HepG2 (cell line): Measurements from ENCODE around the gene STX10. TPM values are rescaled to one million over a fixed set of nuclear protein-coding genes. Genes with fewer than 3 reads are reported as not detected.
A peak's percentile ranks its signal among the peaks of the same experiment; 100 is the strongest.

Source experiments
- ELF3 ChIP-seq: IDR thresholded peaks from 2 replicates; pipeline ENCODE4 v1.6.1; 2016; ENCODE audit warnings: missing genetic modification reagents, missing compliant biosample characterization
- GATAD2A ChIP-seq: IDR thresholded peaks from 2 replicates; pipeline ENCODE4 v1.6.1; 2016
- HNRNPH1 ChIP-seq: fragments of 200-400 bp; formaldehyde crosslinking; optimal IDR thresholded peaks from 2 replicates; pipeline ENCODE3; 2017; ENCODE audit warnings: mild to moderate bottlenecking, low read depth, low read length
- KLF11 ChIP-seq: IDR thresholded peaks from 2 replicates; pipeline ENCODE4 v1.6.1; 2016; ENCODE audit warnings: missing compliant biosample characterization
- MIXL1 ChIP-seq: IDR thresholded peaks from 2 replicates; pipeline ENCODE4 v1.6.1; 2016
- PHF21A ChIP-seq: sonication (generic); formaldehyde crosslinking; IDR thresholded peaks from 2 replicates; pipeline ENCODE4 v1.5.0; 2020; ENCODE audit warnings: mild to moderate bottlenecking, missing genetic modification reagents
- PHF8 ChIP-seq: sonication (generic); formaldehyde crosslinking; IDR thresholded peaks from 2 replicates; pipeline ENCODE4 v1.5.0; 2020; ENCODE audit warnings: missing genetic modification reagents
- RFX1 ChIP-seq: fragments of 450-650 bp; IDR thresholded peaks from 2 replicates; pipeline ENCODE4 v1.6.1; 2017
- SIX1 ChIP-seq: sonication (generic); formaldehyde crosslinking; IDR thresholded peaks from 2 replicates; pipeline ENCODE4 v1.4.0; 2020; ENCODE audit warnings: missing genetic modification reagents, borderline replicate concordance
- SNRNP70 ChIP-seq: fragments of 200-400 bp; formaldehyde crosslinking; IDR thresholded peaks from 2 replicates; pipeline ENCODE4 v1.6.1; 2017; ENCODE audit warnings: mild to moderate bottlenecking, low read depth, low read length, moderate library complexity
- SOX6 ChIP-seq, 2 experiments: fragments of 450-650 bp in 1 of 2; sonication (generic) in 1 of 2; formaldehyde crosslinking in 1 of 2; IDR thresholded peaks; 2 replicates each; pipeline versions ENCODE4 v1.4.0 to v1.6.1; 2017 to 2020; ENCODE audit warnings: antibody characterized with exemption in 1 of 2, mild to moderate bottlenecking in 1 of 2, missing genetic modification reagents in 1 of 2
- ZFP36L1 ChIP-seq: sonication (generic); formaldehyde crosslinking; IDR thresholded peaks from 2 replicates; pipeline ENCODE4 v1.8.0; 2022; ENCODE audit warnings: mild to moderate bottlenecking, missing genetic modification reagents, moderate library complexity
- ZFY ChIP-seq: sonication (generic); formaldehyde crosslinking; IDR thresholded peaks from 2 replicates; pipeline ENCODE4 v1.4.0; 2020; ENCODE audit warnings: missing genetic modification reagents
- ZNF296 ChIP-seq: sonication (generic); formaldehyde crosslinking; conservative IDR thresholded peaks from 2 replicates; pipeline ENCODE4 v1.5.0; 2020; ENCODE audit warnings: mild to moderate bottlenecking, missing genetic modification reagents
- ZNF431 ChIP-seq: sonication (generic); formaldehyde crosslinking; IDR thresholded peaks from 2 replicates; pipeline ENCODE4 v1.9.0; 2022; ENCODE audit warnings: missing genetic modification reagents, low read depth, mild to moderate bottlenecking, borderline replicate concordance
- ZNF460 ChIP-seq: sonication (generic); formaldehyde crosslinking; IDR thresholded peaks from 2 replicates; pipeline ENCODE4 v1.5.1; 2020; ENCODE audit warnings: missing genetic modification reagents, mild to moderate bottlenecking, borderline replicate concordance
- ZNF569 ChIP-seq: sonication (generic); formaldehyde crosslinking; IDR thresholded peaks from 2 replicates; pipeline ENCODE4 v1.5.0; 2020; ENCODE audit warnings: mild to moderate bottlenecking, missing genetic modification reagents, moderate library complexity, borderline replicate concordance
- ZNF720 ChIP-seq: sonication (generic); formaldehyde crosslinking; IDR thresholded peaks from 2 replicates; pipeline ENCODE4 v1.4.0; 2020; ENCODE audit warnings: missing genetic modification reagents
- ZNF883 ChIP-seq: sonication (generic); formaldehyde crosslinking; IDR thresholded peaks from 2 replicates; pipeline ENCODE4 v1.5.1; 2020; ENCODE audit warnings: mild to moderate bottlenecking, missing genetic modification reagents; ENCODE audit errors: not compliant biosample characterization
- polyA plus RNA-seq, 8 experiments: library from polyadenylated mRNA; depleted of rRNA in 3 of 8; stranded (reverse) in 7 of 8; unstranded in 1 of 8; fragments of >200 nt; fragmentation: Illumina TruSeq in 4 of 8; extraction: Trizol in 4 of 8; gene quantifications; 2 replicates each; pipeline versions ENCODE4 v1.2.1 to v1.2.3, GENCODE V29; 2011 to 2016; ENCODE audit warnings: low read depth in 4 of 8, missing spikeins in 1 of 8, mixed read lengths in 1 of 8; ENCODE audit not compliant: insufficient read depth in 1 of 8
- total RNA-seq, 5 experiments: library from RNA; depleted of rRNA; stranded (reverse); fragments of >200 nt; fragmentation: Illumina TruSeq; extraction: Trizol; gene quantifications; 2 replicates each; pipeline ENCODE4 v1.2.3, GENCODE V29; 2016; ENCODE audit warnings: low read depth in 1 of 5
- TF ChIP-seq, protein P1 (sequence below): sonication (generic); formaldehyde crosslinking; IDR thresholded peaks from 2 replicates; pipeline ENCODE4 v1.4.0; 2020; ENCODE audit warnings: missing genetic modification reagents
- TF ChIP-seq, protein P2 (sequence below): sonication (generic); formaldehyde crosslinking; IDR thresholded peaks from 2 replicates; pipeline ENCODE4 v1.5.1; 2020; ENCODE audit warnings: mild to moderate bottlenecking, missing genetic modification reagents, moderate library complexity

STX10 gene
- total and polyA plus RNA-seq, 2 of the 13 experiments (the other 11 are each of a cell fraction or from before 2014, with no cell fraction given), result 47.9 to 66.4 TPM

- TF ChIP-seq GATAD2A, result peak; percentile 88
- 0 out of 2 replicates have a peak, but pooled peaks have one; percentile 8 for TF ChIP-seq MIXL1
- TF ChIP-seq ZFP36L1 (CRISPR knock-in tag), result no peak; the same call in 1 of the 2 replicates
- TF ChIP-seq PHF21A, result peak; percentile 93
- no peak for TF ChIP-seq SNRNP70
- TF ChIP-seq ZFY (CRISPR knock-in tag), result peak; percentile 90
- peak; percentile 48; the same call in 1 of the 2 replicates for TF ChIP-seq SIX1 (CRISPR knock-in tag)
- peak; percentile 82 for TF ChIP-seq ELF3 (CRISPR knock-in tag)
- no peak for TF ChIP-seq KLF11 (CRISPR knock-in tag)
- TF ChIP-seq, protein P1, sequence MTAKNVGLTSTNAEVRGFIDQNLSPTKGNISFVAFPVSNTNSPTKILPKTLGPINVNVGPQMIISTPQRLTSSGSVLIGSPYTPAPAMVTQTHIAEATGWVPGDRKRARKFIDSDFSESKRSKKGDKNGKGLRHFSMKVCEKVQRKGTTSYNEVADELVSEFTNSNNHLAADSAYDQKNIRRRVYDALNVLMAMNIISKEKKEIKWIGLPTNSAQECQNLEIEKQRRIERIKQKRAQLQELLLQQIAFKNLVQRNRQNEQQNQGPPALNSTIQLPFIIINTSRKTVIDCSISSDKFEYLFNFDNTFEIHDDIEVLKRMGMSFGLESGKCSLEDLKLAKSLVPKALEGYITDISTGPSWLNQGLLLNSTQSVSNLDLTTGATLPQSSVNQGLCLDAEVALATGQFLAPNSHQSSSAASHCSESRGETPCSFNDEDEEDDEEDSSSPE (CRISPR knock-in tag), result peak; percentile 83
- no peak; the same call in 1 of the 2 replicates for TF ChIP-seq RFX1
- no peak for TF ChIP-seq ZNF720 (CRISPR knock-in tag)
- TF ChIP-seq PHF8 (CRISPR knock-in tag), result peak; percentile 69
- peak; percentile 43; the same call in 1 of the 2 replicates for TF ChIP-seq ZNF460
- TF ChIP-seq ZNF296 (CRISPR knock-in tag), result 0 out of 2 replicates have a peak, but pooled peaks have one; percentile 9
- peak; percentile 23 for TF ChIP-seq ZNF883 (CRISPR knock-in tag)
- TF ChIP-seq ZNF569 (CRISPR knock-in tag), result peak; percentile 55; the same call in 1 of the 2 replicates
- TF ChIP-seq ZNF431, result no peak
- TF ChIP-seq HNRNPH1, result no peak
- no peak for TF ChIP-seq SOX6 (IDR thresholded peaks at IDR 0.05)
- TF ChIP-seq SOX6 (CRISPR knock-in tag; IDR thresholded peaks at IDR 0.05), result peak; percentile 74
- TF ChIP-seq, protein P2, sequence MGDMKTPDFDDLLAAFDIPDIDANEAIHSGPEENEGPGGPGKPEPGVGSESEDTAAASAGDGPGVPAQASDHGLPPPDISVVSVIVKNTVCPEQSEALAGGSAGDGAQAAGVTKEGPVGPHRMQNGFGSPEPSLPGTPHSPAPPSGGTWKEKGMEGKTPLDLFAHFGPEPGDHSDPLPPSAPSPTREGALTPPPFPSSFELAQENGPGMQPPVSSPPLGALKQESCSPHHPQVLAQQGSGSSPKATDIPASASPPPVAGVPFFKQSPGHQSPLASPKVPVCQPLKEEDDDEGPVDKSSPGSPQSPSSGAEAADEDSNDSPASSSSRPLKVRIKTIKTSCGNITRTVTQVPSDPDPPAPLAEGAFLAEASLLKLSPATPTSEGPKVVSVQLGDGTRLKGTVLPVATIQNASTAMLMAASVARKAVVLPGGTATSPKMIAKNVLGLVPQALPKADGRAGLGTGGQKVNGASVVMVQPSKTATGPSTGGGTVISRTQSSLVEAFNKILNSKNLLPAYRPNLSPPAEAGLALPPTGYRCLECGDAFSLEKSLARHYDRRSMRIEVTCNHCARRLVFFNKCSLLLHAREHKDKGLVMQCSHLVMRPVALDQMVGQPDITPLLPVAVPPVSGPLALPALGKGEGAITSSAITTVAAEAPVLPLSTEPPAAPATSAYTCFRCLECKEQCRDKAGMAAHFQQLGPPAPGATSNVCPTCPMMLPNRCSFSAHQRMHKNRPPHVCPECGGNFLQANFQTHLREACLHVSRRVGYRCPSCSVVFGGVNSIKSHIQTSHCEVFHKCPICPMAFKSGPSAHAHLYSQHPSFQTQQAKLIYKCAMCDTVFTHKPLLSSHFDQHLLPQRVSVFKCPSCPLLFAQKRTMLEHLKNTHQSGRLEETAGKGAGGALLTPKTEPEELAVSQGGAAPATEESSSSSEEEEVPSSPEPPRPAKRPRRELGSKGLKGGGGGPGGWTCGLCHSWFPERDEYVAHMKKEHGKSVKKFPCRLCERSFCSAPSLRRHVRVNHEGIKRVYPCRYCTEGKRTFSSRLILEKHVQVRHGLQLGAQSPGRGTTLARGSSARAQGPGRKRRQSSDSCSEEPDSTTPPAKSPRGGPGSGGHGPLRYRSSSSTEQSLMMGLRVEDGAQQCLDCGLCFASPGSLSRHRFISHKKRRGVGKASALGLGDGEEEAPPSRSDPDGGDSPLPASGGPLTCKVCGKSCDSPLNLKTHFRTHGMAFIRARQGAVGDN, result peak; percentile 95
Measured at GRCh38 chr19:13162724-13163608, 12.8 kb upstream of the STX10 start (continued).
